Activated T-cell treated with anti-CD3 and anti-CD28 coated beads for 4 hours (primary cell): ENCODE data around the gene HOXA11.

Experiments used
- DNase-seq: peaks from one replicate; pipeline ENCODE4 v3.0.0-alpha.2; 2020

HOXA11 gene

GRCh38 chr7:27179503-27180430 lies 5.3 kb downstream of the HOXA11 start:
- peak; percentile 52 for DNase-seq

GRCh38 chr7:27179030-27179429 lies 6.0 kb downstream of the HOXA11 start:
- DNase-seq = no peak

- no peak for DNase-seq
Measured at GRCh38 chr7:27178366-27178765, 6.7 kb downstream of the HOXA11 start.

GRCh38 chr7:27177795-27178320 lies 7.2 kb downstream of the HOXA11 start:
- DNase-seq = no peak

GRCh38 chr7:27176962-27177794 lies 7.9 kb downstream of the HOXA11 start:
- DNase-seq = no peak

- no peak for DNase-seq
Measured at GRCh38 chr7:27176524-27176845, 8.5 kb downstream of the HOXA11 start.

- no peak for DNase-seq
Measured at GRCh38 chr7:27175626-27176523, 9.2 kb downstream of the HOXA11 start.

GRCh38 chr7:27174874-27175625 lies 10.0 kb downstream of the HOXA11 start:
- no peak for DNase-seq

- no peak for DNase-seq
Measured at GRCh38 chr7:27173956-27174873, 10.8 kb downstream of the HOXA11 start, which contains the start of gene HOXA10. Gene HOXA10 (minus strand): TSS chr7:27174320. CDS start chr7:27174306, 14 bp downstream.

GRCh38 chr7:27173511-27173955 lies 11.5 kb downstream of the HOXA11 start:
- no peak for DNase-seq

- DNase-seq = no peak
Measured at GRCh38 chr7:27172823-27173510, 12.1 kb downstream of the HOXA11 start.

- no peak for DNase-seq
Measured at GRCh38 chr7:27172315-27172774, 12.7 kb downstream of the HOXA11 start.

- DNase-seq = no peak
Measured at GRCh38 chr7:27171637-27172314, 13.3 kb downstream of the HOXA11 start.

- DNase-seq = no peak
Measured at GRCh38 chr7:27171325-27171636, 13.8 kb downstream of the HOXA11 start.

GRCh38 chr7:27170426-27171324 lies 14.4 kb downstream of the HOXA11 start:
- DNase-seq = no peak

GRCh38 chr7:27169658-27170425 lies 15.2 kb downstream of the HOXA11 start:
- no peak for DNase-seq

GRCh38 chr7:27168265-27168947 lies 16.6 kb downstream of the HOXA11 start:
- no peak for DNase-seq
